GM13977 (cell line): ENCODE results near the gene PDE7B.

ENCODE experiments used
- DNase-seq: peaks from one replicate; pipeline ENCODE4 v3.0.0; 2012; ENCODE audit warnings: low spot score
- in situ Hi-C: fragments of 300-500 bp; cut with MboI; formaldehyde crosslinking; loops from one replicate; pipeline ENCODE4 v1.12.0; 2022; ENCODE audit warnings: low sequenced_read_pairs, low pct_unique_long_range_greater_than_20kb, mixed read lengths, inconsistent platforms; ENCODE audit not compliant: unreplicated experiment
- TF ChIP-seq, protein P1 (sequence below): IDR thresholded peaks from 2 replicates; pipeline ENCODE4 v1.5.1; 2012; ENCODE audit warnings: mild to moderate bottlenecking, control low read depth; ENCODE audit not compliant: insufficient read depth; ENCODE audit errors: extremely low read depth, missing control alignments

The PDE7B gene

DNA sequence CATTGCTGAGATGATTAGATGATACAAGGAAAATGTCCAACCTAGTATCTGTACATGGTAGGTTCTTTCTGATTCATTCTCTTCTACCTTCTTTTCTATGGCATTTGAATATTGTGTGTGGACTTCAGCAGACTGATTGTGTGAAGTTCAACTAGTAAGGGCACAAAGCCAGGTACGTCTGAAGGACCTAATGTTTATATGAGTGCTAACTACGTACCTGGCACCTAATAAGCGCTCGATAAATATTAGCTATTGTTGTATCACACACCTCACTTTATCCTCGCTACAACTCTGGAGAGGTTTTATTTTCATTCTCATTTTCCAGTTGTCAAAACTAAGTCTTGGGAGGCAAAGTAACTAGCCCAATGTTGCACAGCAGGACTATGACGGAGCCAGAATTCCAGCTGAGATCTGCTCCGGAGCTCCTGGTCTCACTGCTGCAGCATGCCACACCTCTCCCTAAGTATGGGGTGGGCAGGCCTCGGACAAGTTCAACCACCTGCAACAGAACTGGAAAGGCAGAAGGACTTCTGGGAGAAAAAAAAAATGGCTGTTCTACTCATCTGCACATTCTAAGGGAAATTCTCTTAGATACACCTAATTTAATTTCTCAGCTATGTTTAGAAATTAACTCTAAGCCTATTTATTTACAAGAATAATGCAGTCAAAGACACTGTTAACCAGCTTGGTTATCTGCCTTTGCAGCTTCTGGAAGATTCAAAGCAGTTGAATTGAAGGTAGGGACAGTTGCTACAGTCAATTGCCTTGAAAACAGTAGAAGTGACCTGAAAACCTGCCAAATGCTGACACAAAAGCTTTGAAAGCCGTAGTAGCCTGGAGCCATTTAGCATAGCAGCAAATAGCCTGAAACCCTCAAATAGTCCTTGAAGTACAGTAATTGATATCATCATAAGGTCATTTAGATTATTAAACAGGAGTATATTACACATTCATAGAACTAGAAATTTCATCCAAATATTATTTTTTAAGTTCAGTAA, 165.0 kb downstream of the PDE7B start:
- TF ChIP-seq, protein P1, sequence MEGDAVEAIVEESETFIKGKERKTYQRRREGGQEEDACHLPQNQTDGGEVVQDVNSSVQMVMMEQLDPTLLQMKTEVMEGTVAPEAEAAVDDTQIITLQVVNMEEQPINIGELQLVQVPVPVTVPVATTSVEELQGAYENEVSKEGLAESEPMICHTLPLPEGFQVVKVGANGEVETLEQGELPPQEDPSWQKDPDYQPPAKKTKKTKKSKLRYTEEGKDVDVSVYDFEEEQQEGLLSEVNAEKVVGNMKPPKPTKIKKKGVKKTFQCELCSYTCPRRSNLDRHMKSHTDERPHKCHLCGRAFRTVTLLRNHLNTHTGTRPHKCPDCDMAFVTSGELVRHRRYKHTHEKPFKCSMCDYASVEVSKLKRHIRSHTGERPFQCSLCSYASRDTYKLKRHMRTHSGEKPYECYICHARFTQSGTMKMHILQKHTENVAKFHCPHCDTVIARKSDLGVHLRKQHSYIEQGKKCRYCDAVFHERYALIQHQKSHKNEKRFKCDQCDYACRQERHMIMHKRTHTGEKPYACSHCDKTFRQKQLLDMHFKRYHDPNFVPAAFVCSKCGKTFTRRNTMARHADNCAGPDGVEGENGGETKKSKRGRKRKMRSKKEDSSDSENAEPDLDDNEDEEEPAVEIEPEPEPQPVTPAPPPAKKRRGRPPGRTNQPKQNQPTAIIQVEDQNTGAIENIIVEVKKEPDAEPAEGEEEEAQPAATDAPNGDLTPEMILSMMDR, result no peak
- in situ Hi-C loops, result no loop called here
- no peak for DNase-seq

DNA sequence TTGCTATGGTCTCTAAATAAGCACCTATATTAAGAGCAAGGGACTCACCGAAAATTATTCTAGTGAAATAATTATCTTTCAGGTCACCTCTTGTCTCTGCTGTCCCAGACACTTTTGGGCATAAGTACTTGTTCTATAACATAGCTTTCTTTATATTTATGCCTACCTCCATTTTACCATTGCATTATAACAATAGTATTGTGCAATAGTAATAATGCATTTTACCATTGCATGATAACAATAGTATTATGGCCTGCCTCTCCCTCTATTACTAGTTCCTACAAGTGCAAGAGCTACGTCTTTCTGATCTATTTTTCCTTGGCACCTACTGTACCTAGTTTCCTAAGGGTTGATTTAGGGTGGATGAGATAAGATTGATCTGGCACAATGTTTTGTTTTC, 169.2 kb downstream of the PDE7B start:
- TF ChIP-seq, protein P1, result no peak
- in situ Hi-C loops, result no loop called here
- DNase-seq, result no peak

DNA sequence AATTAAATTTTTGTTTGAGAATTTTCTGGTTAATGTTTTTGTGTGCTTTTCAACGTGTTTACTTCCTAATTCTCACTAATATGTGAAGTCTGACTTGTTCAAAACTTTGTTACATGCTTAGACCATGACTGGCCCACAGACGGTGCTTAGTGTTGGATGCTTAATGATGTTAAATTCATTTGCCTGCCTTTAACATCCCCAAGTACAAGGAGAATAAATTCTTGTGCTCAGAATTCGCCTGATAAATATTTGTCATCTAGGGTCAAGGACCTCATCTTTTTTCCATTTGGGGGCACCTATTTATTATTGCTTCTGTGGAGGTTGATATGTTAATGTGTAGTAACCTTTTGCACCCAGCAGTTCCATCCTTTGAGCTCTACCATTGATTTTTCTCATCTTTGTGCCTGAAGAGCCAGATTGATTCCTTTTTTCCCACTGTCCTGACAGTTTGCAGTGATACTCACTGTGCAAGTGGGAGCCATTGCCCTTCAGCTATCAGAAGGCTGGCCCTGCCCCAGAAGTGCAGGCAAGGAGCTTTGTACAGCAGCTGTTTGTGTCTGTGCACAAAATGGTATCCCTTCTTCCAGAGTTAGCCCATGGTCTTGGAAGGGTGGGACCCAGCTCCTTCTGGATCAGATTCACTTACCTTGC, 170.8 kb downstream of the PDE7B start:
- DNase-seq, result no peak
- in situ Hi-C loops, result no loop called here
- TF ChIP-seq, protein P1, result no peak

DNA sequence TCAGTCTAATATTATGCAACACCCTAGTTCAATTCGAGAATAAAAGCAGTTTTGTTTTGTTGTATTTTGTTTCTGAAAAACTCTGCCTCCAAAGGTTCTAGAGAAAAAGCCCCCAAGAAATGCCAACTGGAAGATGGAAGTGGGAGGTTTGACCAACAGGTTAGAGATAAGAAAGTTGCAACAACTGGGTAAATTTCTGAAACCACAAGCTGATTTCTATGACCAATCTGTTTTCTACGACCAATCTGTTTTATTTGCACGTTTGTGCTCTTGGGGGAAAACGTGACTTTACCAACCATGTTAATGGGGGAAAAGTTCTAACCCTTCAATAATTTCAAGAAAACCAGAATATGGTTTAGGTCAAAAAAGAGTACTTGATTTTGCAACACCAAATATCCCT, 173.2 kb downstream of the PDE7B start:
- DNase-seq, result no peak
- TF ChIP-seq, protein P1, result no peak
- in situ Hi-C loops, result no loop called here

DNA sequence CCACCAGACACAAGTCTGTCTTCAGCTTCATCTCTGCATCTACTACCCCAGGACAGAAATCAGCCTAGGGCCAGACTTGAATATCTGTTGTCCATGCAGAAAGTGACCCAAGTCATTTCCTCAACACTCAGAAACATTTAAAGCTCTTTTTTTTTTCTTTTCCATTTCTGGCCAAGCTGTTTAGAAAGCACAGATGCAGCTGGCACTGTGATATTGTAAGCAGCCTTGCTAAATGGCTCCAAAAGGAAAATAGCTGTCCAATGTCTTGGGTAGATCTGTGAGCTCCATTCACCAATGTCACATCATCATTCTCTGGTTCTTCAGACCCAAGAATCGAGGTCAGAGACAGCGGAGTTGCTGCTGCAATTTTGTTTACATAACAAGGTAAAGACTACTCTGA, 174.2 kb downstream of the PDE7B start:
- in situ Hi-C loops, result no loop called here
- TF ChIP-seq, protein P1, result no peak
- DNase-seq, result no peak

DNA sequence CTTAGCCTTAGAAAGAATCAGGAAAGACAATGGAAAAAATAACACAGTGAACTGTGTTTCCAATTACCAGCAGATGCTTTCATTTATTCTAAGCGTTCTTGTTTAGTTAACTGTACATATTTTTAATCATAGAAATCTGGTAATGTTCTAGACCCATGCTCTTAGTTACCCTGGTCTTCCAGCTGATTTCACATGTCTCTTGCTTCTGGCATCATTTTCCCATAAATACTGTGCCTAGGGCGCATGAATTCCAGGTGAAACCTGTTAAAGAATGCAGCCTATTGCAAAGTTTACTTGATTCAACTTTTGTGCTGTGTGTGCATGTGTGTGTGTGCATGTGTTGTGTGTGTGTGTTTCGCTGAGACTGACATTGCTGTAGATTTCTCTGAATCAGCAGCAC, 178.6 kb downstream of the PDE7B start:
- TF ChIP-seq, protein P1, result no peak
- in situ Hi-C loops, result no loop called here
- DNase-seq, result no peak
